Central memory CD8-positive, alpha-beta T cell (primary cell): Measurements from ENCODE around the gene TBC1D22A.

ENCODE experiments used
- ATAC-seq: fragments of 150-1000 bp; cut with Tn5 transposase; replicated peaks from 2 replicates; pipeline ENCODE4 v1.10.0; 2022; ENCODE audit warnings: mild to moderate bottlenecking, moderate FRiP score, moderate number of reproducible peaks; ENCODE audit not compliant: poor library complexity, severe bottlenecking; ENCODE audit errors: extremely low read depth
- DNase-seq, 2 donors: peaks; one replicate each; pipeline ENCODE4 v3.0.0; 2021; ENCODE audit warnings: low spot score in 2 of 2
- H3K27ac Mint-ChIP-seq: one replicate; pipeline ENCODE4 v1.8.0; 2022; ENCODE audit warnings: low read depth, mild to moderate bottlenecking, moderate library complexity, mixed read lengths
- H3K27me3 Mint-ChIP-seq: one replicate; pipeline ENCODE4 v1.8.0; 2022; ENCODE audit warnings: mixed read lengths
- H3K36me3 Mint-ChIP-seq: one replicate; pipeline ENCODE4 v1.8.0; 2022; ENCODE audit warnings: mild to moderate bottlenecking, moderate library complexity, mixed read lengths; ENCODE audit not compliant: insufficient read depth
- H3K4me1 Mint-ChIP-seq: one replicate; pipeline ENCODE4 v1.8.0; 2022; ENCODE audit warnings: mixed read lengths
- H3K4me3 Mint-ChIP-seq: one replicate; pipeline ENCODE4 v1.8.0; 2022; ENCODE audit warnings: mild to moderate bottlenecking, moderate library complexity, mixed read lengths
- H3K9me3 Mint-ChIP-seq: one replicate; pipeline ENCODE4 v1.8.0; 2022; ENCODE audit warnings: mixed read lengths

Gene TBC1D22A, protein sequence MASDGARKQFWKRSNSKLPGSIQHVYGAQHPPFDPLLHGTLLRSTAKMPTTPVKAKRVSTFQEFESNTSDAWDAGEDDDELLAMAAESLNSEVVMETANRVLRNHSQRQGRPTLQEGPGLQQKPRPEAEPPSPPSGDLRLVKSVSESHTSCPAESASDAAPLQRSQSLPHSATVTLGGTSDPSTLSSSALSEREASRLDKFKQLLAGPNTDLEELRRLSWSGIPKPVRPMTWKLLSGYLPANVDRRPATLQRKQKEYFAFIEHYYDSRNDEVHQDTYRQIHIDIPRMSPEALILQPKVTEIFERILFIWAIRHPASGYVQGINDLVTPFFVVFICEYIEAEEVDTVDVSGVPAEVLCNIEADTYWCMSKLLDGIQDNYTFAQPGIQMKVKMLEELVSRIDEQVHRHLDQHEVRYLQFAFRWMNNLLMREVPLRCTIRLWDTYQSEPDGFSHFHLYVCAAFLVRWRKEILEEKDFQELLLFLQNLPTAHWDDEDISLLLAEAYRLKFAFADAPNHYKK

DNA sequence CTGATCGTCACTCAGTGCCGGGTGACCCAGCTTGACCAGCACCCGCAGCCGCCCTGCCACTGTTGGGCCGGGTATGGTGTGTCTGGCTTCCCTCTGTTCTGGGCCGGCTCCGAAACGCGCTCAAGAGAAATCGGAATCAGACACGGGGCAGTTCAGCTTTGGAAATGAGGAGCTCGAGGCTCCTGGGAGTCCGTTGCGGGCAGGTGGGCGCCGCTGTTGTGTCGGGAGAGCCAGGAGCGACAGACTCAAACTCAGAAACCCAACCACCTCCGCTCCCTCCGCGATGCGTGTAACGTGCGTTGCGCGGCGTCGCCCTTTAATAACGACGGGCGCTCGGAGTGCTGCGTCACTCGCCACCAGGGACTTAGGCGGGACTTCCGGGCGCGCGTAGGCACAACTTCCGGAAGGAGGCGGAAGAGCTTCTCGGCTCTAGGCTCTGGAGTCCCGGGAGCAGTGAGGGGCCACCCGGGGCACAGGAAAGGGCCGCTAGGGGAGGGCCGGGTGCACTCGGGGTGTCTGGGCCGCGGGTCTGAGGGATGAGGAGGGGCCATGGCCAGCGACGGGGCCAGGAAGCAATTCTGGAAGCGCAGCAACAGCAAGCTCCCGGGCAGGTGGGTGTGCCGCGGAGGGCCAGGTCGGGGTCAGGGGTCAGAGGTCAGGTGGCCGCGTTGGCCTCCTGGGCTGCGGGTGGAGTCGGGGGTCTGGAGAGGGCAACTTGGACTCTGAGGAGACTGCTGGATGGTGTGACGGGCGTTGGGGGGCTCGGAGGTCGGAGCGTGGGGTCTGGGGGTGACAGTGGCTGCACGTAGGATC, at the start of gene TBC1D22A:
Gene TBC1D22A, plus strand, starts transcription at position 413 of the 813 bp plus-strand sequence. Its CDS starts 137 bp downstream, at position 550.
- ATAC-seq = peak; percentile 91
- peak within 1 kb of the TSS; percentile 96 for H3K4me3 Mint-ChIP-seq
- peaks cover 64% of the 10 kb centered on the region for H3K4me1 Mint-ChIP-seq
- peaks cover 22% of the 10 kb centered on the region for H3K36me3 Mint-ChIP-seq
- no peaks in the 10 kb centered on the region for H3K9me3 Mint-ChIP-seq
- peak within 1 kb of the TSS; percentile 99 for H3K27ac Mint-ChIP-seq
- no peaks in the 10 kb centered on the region for H3K27me3 Mint-ChIP-seq
- DNase-seq = peak; percentile 90 to 91

DNA sequence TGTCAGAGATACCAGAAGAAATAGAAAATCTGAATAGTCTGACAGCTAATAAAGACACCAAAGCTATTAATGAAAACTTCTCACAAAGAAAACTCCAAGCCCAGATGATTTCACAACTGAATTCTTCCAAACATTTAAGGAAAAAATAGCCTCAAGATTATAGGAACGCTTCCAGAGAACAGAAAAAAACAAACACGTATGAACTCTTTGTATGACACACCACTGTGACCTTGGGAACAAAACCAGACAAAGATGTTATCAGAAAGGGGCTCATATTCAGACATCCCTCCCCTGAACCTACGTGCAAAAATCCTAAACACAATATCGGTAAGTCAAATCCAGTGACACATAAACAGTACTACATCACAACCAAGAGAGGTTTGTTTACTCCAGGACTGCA, 47.9 kb upstream of the TBC1D22A start:
- peaks cover 21% of the 10 kb centered on the region for H3K4me1 Mint-ChIP-seq
- no peak overlapping the region for H3K27ac Mint-ChIP-seq
- peaks cover 64% of the 10 kb centered on the region for H3K36me3 Mint-ChIP-seq
- no peaks in the 10 kb centered on the region for H3K27me3 Mint-ChIP-seq
- H3K9me3 Mint-ChIP-seq = no peaks in the 10 kb centered on the region
- H3K4me3 Mint-ChIP-seq = no peak overlapping the region
- no peak for ATAC-seq
- no peak for DNase-seq

DNA sequence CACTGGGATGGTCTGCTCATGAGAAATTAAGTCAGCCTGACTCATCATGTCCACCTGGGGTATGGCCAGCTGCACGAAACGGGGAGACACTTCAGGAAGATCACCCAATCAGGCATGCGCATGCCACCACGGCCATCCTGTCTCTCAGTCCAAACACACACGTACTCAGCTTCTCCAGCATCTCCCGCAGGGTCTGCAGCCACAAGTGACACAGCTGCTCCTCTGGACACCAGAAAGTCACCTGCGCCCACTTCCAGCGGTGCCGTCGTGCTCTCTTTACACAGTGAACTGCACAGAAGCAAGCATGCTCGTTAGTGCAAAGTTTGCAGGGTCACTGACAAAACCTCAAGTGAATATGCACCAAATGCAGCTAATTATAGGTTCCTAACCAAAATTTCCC, 42.5 kb upstream of the TBC1D22A start:
- ATAC-seq (no peak), DNase-seq (no peak)
- Mint-ChIP-seq H3K27ac (peak overlapping the region; percentile 16), H3K27me3 (no peaks in the 10 kb centered on the region), H3K4me3 (no peak overlapping the region), H3K9me3 (no peaks in the 10 kb centered on the region), H3K36me3 (peaks cover 45% of the 10 kb centered on the region), H3K4me1 (peaks cover 28% of the 10 kb centered on the region)

DNA sequence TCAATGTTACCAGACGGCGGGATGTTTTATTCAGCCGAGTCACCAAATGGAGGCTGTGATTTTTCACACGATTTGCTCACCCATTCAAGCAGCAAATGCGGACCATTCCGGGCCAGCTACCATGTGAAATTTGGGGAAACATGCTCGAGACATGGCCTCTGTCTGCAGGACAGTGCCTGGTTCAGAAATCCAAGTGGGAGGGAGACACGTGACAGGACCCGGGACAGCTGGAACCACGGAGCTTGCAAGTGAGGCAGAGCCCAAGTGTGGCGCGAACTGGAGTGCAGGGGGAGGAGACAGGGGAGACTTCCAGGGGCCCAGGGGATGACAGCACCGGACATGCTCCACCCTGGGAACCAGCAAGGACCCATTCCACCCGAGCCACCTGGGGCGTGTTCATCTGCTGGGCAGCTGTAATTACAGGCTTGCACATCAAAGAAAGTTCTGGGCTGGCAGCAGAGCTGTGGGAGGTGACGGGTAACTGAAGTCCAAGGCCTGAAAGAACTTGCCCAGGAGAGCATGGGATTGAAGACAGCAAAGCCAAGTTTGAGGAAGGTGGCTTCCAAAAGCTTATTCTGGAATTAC, 40.9 kb upstream of the TBC1D22A start:
- ATAC-seq = no peak
- Mint-ChIP-seq H3K9me3 (no peaks in the 10 kb centered on the region), H3K36me3 (peaks cover 45% of the 10 kb centered on the region), H3K4me3 (no peak overlapping the region), H3K4me1 (peaks cover 22% of the 10 kb centered on the region), H3K27me3 (no peaks in the 10 kb centered on the region), H3K27ac (no peak overlapping the region)
- DNase-seq = no peak

DNA sequence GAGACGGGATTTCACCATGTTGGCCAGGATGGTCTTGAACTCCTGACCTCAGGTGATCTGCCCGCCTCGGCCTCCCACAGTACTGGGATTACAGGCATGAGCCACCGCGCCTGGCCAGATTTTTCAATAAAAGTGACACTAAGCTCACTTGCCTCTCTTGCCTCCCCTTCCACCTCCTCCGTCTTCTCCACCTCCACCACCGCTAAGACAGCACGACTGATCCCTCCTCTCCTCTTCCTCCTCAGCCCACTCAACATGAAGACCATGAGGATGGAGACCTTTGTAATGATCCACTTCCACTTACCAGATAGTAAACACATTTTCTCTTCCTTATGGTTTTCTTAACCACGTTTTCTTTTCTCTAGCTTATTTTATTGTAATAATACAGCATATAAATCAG, 38.6 kb upstream of the TBC1D22A start:
- H3K27me3 Mint-ChIP-seq = no peaks in the 10 kb centered on the region
- no peak for ATAC-seq

DNA sequence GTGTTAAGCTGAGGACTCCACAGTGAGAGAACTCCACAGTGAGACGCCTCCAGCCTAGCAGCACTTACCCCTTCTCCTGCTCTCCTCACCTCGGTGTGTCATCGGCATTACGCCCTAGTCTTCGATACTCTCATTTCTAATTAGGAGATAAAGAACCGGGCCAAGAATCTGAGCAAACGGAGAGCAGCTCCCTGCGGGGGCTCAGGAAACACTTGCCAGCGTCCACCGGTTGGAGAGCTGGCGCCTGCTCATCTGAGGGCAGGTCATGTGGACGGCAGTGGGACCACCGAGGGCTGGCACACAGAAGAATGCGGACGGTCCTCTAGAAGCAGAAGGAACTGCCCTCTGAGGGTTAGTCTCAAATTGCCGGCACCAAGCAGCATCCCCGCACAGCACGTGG, 37.4 kb upstream of the TBC1D22A start:
- H3K27me3 Mint-ChIP-seq = no peaks in the 10 kb centered on the region
- peaks cover 27% of the 10 kb centered on the region for H3K36me3 Mint-ChIP-seq
- DNase-seq (no peak), ATAC-seq (no peak)
- no peaks in the 10 kb centered on the region for H3K9me3 Mint-ChIP-seq
- peaks cover 27% of the 10 kb centered on the region for H3K4me1 Mint-ChIP-seq
- no peak overlapping the region for H3K27ac Mint-ChIP-seq
- no peak overlapping the region for H3K4me3 Mint-ChIP-seq

More for the DNA sequence above, 38.6 kb upstream of the TBC1D22A start:
- Mint-ChIP-seq H3K9me3 (no peaks in the 10 kb centered on the region), H3K27ac (peak overlapping the region; percentile 8), H3K4me3 (no peak overlapping the region), H3K36me3 (peaks cover 35% of the 10 kb centered on the region), H3K4me1 (peaks cover 27% of the 10 kb centered on the region)
- no peak for DNase-seq

DNA sequence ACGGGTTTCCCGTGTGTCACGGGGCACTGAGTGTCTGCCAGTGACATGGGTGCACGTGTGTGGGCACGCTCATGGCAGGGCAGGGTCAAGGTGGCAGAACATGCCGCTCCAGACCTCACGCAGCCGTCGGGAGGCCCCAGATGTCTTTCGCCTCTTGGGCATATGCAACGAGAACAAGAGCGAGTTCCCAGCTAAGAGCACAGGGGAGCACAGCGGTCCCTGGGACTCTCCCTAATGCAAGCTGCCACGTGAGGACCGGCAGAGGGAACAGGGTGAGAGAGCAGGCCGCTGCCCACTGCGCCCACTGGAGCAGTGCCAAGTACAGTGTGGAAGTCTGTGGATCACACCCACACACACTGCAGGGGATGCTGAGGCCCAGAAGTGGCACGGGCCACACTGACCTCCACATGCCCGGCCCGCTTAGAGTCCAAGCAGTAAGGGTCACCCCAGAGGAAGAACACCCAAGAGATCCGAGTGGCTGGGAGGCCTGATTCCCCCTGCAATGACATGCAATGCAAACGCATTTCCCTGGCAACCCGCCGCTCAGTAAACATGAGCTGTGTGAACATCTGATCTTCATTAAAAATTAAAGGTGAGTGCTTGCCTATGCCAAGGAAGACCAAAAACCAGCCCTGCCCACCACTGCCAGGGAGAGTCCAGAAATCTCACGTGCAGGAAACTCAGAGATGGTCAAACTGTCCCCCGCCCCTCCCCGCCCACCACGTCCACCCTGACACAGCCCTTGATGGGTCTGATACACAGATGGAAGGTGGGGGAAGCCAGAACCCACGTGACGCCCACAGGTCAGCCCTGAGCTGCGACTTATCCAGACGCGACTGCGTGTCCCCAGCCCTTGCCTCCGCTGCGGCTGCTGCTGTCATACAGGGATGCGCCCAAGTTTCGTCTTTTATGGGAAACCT, 36.1 kb upstream of the TBC1D22A start:
- no peak for DNase-seq
- Mint-ChIP-seq H3K27me3 (no peaks in the 10 kb centered on the region), H3K27ac (no peak overlapping the region), H3K36me3 (peaks cover 26% of the 10 kb centered on the region), H3K9me3 (no peaks in the 10 kb centered on the region), H3K4me1 (peaks cover 39% of the 10 kb centered on the region), H3K4me3 (no peak overlapping the region)
- no peak for ATAC-seq

DNA sequence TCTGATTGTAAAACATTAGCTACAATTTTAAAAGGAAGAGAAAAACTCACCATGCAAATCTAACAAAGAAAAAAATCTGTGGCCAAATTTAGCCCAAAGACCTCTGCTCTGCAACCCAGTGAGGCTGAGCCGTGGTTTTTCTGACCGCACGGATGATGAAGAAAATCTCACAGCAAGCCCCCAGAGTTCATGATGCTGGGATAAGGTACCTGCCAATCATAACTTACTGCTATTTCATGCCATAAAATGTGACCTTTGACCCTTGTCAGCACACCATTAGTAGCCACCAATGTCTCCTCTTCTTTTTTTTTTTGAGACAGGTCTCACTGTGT, 35.5 kb upstream of the TBC1D22A start:
- H3K27me3 Mint-ChIP-seq = no peaks in the 10 kb centered on the region

DNA sequence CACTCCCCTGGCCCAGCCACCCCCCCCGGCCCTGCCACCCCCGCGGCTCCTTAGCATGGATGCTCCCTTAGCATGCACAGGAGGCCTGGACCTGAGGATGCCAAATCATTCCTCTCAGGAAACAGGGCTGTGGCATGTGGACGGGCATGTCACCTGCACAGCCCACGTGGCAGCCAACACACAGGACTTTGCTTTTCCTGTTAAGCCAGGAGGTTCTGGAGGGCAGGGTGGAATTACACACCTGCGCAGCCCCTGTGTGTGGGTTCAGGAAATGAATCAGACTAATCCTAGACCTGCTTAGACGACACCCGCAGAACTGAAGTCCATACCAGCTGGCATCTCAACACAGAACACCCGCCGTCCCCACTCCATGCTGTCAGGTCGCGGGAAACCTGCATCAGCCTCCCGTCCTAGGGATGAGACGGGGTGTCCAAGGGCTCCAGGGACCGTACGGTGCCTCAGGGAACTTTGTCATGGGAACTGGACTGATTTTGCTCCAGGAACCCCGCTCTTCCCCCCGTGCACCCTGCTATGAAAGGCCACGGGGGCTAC, 34.6 kb upstream of the TBC1D22A start:
- H3K27me3 Mint-ChIP-seq = no peaks in the 10 kb centered on the region
- H3K36me3 Mint-ChIP-seq = peaks cover 29% of the 10 kb centered on the region
- ATAC-seq (no peak), DNase-seq (no peak)
- H3K4me1 Mint-ChIP-seq = peaks cover 40% of the 10 kb centered on the region
- no peaks in the 10 kb centered on the region for H3K9me3 Mint-ChIP-seq
- H3K4me3 Mint-ChIP-seq = no peak overlapping the region
- H3K27ac Mint-ChIP-seq = peak overlapping the region; percentile 57

More for the DNA sequence above, 35.5 kb upstream of the TBC1D22A start:
- Mint-ChIP-seq H3K4me1 (peaks cover 39% of the 10 kb centered on the region), H3K36me3 (peaks cover 27% of the 10 kb centered on the region), H3K4me3 (no peak overlapping the region), H3K27ac (no peak overlapping the region), H3K9me3 (no peaks in the 10 kb centered on the region)
- ATAC-seq (no peak), DNase-seq (no peak)

DNA sequence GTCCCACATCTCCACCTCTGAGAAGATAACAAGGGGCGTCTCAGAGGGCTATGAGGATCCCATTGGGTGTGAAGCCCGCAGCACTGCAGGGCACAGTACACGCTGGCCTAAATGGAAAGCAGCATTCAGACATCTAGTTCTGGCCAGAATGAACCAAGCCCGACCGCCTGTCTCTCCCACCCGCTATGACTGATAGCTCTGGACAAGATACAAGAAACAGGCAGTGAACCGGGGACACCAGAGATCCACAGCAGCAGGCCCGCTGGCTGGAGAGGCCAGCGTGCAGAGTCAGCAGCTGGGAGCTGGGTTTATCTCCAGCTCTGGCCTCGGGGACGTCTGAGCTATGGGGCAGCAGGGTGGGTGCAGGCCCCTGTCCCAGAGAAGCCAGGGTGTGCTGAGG, 34.0 kb upstream of the TBC1D22A start:
- Mint-ChIP-seq H3K27ac (peak overlapping the region; percentile 57), H3K4me3 (no peak overlapping the region), H3K36me3 (peaks cover 33% of the 10 kb centered on the region), H3K4me1 (peaks cover 40% of the 10 kb centered on the region), H3K27me3 (no peaks in the 10 kb centered on the region), H3K9me3 (no peaks in the 10 kb centered on the region)
- no peak for ATAC-seq
- no peak for DNase-seq

DNA sequence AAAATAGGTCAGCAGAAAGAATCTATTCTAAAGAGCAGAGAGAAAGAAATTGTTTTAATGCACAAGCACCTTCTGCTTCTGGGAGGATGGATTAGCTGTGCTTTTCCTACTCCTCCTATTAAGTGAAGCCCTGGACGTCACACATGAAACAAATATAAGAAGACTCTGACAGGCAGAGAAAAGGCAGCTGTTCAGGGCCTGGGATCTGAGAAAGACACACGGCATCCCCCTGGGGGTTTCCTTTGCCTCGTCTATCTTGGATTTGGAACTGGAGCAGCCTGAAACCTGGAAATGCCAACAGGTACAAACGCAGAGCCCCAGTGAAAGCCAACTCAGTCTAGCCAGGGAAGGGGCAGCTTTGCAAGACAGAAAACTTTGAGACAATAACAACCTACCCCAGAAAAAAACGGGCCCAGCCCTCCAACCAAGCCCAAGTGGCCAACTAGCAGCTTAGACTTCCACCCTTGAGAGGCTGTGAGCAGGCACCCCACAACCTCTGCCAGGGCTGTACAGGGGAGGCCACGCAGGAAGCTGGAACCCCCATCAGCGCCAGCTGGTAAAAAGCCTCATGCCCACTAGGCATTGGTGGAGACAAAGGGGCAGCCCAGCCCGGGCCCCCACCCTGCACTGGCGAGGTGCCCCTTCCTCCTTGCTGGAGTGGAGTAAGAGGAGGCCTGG, 31.7 kb upstream of the TBC1D22A start:
- ATAC-seq (no peak), DNase-seq (no peak)
- peak overlapping the region; percentile 47 for H3K27ac Mint-ChIP-seq
- peak overlapping the region; percentile 34 for H3K4me3 Mint-ChIP-seq
- H3K36me3 Mint-ChIP-seq = peaks cover 37% of the 10 kb centered on the region
- H3K9me3 Mint-ChIP-seq = no peaks in the 10 kb centered on the region
- no peaks in the 10 kb centered on the region for H3K27me3 Mint-ChIP-seq
- peaks cover 51% of the 10 kb centered on the region for H3K4me1 Mint-ChIP-seq
